Activated CD8-positive, alpha-beta memory T cell treated with anti-CD3 and anti-CD28 coated beads for 1 hour (primary cell): ENCODE results near the gene SYT2.
"Not testable (repeated sequence)": the region's sequence is repeated elsewhere in the genome, so short reads cannot be mapped to it uniquely, and the experiment has no call there.

Source experiments
- DNase-seq, 2 donors: peaks; one replicate each; pipeline ENCODE4 v3.0.0-alpha.2; 2020; ENCODE audit warnings: low read depth in 1 of 2; ENCODE audit errors: extremely low read depth in 1 of 2

The SYT2 gene

GRCh38 chr1:202644219-202645096, 65.8 kb downstream of the SYT2 start:
- DNase-seq: no peak

GRCh38 chr1:202643397-202644218, 66.6 kb downstream of the SYT2 start:
- no peak for DNase-seq

GRCh38 chr1:202642619-202643291, 67.5 kb downstream of the SYT2 start:
- no peak for DNase-seq

- no peak for DNase-seq
These were observed 68.0 kb downstream of the SYT2 start for GRCh38 chr1:202642212-202642611.

GRCh38 chr1:202639500-202639899, 70.8 kb downstream of the SYT2 start:
- DNase-seq: no peak

GRCh38 chr1:202638701-202639305, 71.5 kb downstream of the SYT2 start:
- not testable (repeated sequence) for DNase-seq

- no peak for DNase-seq
These were observed 72.1 kb downstream of the SYT2 start for GRCh38 chr1:202638019-202638700.

GRCh38 chr1:202637321-202638018, 72.8 kb downstream of the SYT2 start:
- DNase-seq: not testable (repeated sequence)

GRCh38 chr1:202636171-202636570, 74.1 kb downstream of the SYT2 start:
- DNase-seq: not testable (repeated sequence)

- no peak for DNase-seq
These were observed 78.0 kb downstream of the SYT2 start for GRCh38 chr1:202632241-202632640.

- DNase-seq: no peak
These were observed 79.0 kb downstream of the SYT2 start for GRCh38 chr1:202631076-202631923.

GRCh38 chr1:202630541-202630940, 79.7 kb downstream of the SYT2 start:
- DNase-seq: no peak

- not testable (repeated sequence) for DNase-seq
These were observed 80.2 kb downstream of the SYT2 start for GRCh38 chr1:202630096-202630495.

- DNase-seq: not testable (repeated sequence)
These were observed 80.9 kb downstream of the SYT2 start for GRCh38 chr1:202629257-202629811.

GRCh38 chr1:202628646-202629215, 81.5 kb downstream of the SYT2 start:
- DNase-seq: no peak

GRCh38 chr1:202627841-202628565, 82.3 kb downstream of the SYT2 start:
- no peak for DNase-seq

- DNase-seq: not testable (repeated sequence)
These were observed 83.2 kb downstream of the SYT2 start for GRCh38 chr1:202627036-202627435.
